HG03097 (cell line): ENCODE measurements around the gene TRAPPC2.
"Not testable (repeated sequence)": the region's sequence is repeated elsewhere in the genome, so short reads cannot be mapped to it uniquely, and the experiment has no call there.

ENCODE experiments used
- ATAC-seq: cut with Tn5 transposase; IDR thresholded peaks from one replicate; pipeline ENCODE4 v1.9.1; 2021; ENCODE audit not compliant: unreplicated experiment, low FRiP score

TRAPPC2 gene

DNA sequence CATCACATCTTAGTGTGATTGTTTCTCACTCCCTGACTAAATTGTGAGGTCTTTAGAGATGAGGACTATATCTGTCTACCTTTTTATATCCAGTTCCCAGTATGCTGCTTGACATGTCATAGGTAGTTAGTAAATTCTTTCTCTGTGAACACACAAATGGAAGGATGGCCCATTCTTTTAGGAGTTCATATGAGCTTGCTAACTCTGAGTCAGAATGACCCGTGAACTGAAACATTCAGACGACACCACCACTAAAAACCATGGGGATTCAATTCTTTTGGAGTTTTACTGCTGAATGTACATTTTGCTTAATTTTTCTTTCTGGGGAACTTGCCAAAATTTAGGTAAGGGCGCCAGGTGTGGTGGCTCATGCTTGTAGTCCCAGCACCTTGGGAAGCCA is 14.1 kb upstream of the TRAPPC2 start:
- no peak for ATAC-seq

DNA sequence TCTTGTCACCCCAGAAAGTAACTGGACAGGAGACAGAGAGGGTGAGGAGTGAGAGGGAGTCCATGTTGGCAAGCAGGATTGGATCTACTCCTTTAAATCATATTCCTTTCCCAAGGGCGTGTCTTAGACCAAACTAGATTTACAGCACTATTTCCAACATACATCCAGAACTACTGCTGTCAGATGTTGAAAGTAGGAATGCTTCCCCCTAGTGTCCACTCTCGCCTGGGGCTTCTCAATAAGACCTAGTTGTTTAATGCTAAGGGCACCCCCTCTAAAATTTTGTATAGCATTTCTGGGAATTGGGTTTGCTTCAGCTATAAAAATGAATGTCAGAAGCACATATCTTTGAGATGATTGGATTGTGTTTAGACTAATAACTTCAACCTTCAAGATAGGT is 13.4 kb upstream of the TRAPPC2 start:
- no peak for ATAC-seq

DNA sequence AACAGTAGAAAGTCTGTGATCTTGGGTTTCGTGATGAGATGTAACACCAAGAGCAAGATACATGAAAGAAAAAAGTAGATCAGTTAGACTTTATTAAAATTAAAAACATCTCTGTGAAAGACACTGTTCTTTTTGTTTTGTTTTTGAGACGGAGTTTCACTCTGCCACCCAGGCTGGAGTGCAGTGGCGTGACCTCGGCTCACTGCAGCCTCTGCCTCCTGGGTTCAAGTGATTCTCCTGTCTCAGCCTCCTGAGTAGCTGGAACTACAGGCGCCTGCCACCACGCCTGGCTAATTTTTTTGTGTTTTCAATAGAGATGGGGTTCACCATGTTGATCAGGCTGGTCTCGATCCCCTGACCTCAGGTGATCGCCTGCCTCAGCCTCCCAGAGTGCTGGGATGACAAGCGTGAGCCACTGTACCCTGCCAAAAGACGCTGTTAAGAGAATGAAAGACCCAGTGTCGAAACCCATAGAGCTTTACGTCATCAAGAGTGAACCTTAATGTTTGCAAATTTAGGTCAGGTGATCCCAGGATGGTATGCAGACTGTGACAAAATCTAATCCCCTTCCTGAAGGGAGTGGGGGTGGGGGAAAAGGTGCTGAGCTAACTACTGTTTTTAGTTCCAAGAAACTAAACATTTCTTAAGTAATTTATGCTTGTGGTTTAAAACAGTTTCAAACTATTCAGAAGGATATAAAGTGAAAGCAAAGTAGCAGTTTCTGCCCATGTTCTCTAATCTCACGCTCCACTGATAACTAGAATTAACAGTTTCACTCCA is 8.2 kb upstream of the TRAPPC2 start:
- ATAC-seq = peak; percentile 89

DNA sequence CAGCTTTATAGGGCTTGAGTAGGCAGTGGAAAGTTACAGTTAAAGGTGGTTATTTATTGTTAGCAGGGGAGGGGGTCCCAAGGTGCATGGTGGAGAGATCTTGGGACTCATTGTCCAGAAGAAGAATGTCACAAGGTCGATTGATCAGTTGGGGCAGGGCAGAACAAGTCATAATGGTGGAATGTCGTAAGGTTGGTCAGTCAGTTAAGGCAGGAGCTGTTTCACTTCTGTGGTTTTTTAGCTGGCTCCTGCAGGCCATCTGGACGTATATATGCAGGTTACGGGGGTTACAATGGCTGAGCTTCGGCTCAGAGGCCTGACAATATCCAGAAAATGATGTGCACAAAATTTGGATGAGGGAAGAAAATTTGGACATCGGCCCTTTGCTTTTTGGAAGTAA is 7.3 kb upstream of the TRAPPC2 start:
- ATAC-seq = no peak

DNA sequence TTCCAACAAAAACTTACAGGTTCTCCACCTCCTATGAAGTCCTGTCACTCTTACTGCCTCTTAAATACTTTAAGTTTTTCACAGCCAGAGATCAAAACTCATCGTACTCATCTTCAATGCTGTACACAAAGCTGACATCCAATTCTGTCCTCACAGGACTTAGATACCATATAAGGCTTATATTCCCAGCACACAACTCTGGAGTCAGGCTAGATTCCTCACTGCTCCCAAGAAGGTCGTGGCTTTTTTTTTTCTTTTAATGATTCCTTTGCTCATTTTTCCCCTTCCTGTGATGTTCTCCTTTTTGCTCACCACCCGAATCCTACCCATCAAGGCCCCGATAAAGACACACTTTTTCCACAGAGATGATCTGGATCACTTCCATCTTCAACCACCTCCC is 914 bp downstream of the TRAPPC2 start:
- ATAC-seq = no peak

DNA sequence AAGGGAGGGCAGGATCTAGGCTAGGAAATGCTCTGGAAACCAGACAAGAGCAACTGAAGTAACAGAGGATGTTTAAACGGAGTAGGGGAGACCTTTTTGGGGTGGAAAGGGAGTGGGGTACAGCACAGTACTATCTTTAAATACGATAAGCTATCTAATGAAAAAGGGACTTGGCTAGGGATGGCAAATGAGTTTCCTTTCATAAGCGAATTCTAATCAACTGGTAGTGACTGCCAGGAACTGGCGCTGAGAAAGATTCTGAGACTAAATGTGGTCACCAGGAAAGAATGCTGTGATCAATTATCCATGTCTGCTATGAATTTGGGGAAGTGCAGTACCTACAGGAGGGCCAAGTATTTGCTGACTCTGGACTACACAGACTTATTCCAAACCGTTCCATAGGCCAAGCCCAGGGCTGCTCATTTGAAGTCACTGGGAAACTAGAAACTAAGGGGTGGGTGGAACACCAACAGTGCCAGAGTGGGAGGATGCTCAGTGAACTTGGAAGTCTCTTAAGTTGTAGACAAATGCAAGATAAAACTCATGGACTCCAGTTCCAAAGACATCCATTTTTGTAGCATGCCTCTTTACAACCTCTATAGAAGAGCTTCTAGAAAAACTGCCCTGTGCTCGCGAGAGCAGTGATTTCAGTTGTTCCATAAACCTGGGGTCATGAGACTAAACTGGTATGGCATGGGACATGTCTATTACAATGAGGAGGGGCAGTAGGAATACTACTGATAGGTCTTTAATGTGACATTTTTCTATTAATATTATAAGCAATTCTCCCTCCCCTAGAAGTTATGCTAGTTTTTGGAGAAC is 2.0 kb downstream of the TRAPPC2 start:
- no peak for ATAC-seq

DNA sequence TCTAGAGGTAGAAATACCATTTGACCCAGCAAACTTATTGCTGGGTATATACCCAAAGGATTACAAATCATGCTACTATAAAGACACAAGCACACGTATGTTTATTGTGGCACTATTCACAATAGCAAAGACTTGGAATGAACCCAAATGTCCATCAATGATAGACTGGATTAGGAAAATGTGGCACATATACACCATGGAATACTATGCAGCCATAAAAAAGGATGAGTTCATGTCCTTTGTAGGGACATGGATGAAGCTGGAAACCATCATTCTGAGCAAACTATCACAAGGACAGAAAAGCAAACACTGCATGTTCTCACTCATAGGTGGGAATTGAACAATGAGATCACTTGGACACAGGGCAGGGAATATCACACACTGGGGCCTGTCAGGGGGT is 3.9 kb downstream of the TRAPPC2 start:
- ATAC-seq = not testable (repeated sequence)

DNA sequence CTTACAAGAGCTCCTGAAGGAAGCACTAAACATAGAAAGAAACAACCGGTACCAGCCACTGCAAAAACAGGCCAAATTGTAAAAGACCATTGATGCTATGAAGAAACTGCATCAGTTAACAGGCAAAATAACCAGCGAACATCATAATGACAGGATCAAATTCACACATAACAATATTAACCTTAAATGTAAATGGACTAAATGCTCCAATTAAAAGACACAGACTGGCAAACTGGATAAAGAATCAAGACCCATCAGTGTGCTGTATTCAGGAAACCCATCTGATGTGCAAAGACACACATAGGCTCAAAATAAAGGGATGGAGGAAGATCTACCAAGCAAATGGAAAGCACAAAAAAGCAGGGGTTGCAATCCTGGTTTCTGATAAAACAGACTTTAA is 7.8 kb downstream of the TRAPPC2 start:
- ATAC-seq = not testable (repeated sequence)

DNA sequence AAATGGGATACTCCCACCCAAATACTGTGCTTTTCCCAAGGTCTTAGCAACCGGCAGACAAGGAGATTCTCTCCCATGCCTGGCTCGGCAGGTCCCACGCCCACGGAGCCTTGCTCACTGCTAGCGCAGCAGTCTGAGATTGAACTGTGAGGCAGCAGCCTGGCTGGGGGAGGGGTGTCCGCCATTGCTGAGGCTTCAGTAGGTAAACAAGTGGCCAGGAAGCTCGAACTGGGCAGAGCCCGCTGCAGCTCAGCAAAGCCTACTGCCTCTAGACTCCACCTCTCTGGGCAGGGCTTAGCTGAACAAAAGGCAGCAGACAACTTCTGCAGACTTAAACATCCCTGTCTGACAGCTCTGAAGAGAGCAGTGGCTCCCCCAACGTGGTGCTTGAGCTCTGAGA is 9.5 kb downstream of the TRAPPC2 start:
- not testable (repeated sequence) for ATAC-seq

DNA sequence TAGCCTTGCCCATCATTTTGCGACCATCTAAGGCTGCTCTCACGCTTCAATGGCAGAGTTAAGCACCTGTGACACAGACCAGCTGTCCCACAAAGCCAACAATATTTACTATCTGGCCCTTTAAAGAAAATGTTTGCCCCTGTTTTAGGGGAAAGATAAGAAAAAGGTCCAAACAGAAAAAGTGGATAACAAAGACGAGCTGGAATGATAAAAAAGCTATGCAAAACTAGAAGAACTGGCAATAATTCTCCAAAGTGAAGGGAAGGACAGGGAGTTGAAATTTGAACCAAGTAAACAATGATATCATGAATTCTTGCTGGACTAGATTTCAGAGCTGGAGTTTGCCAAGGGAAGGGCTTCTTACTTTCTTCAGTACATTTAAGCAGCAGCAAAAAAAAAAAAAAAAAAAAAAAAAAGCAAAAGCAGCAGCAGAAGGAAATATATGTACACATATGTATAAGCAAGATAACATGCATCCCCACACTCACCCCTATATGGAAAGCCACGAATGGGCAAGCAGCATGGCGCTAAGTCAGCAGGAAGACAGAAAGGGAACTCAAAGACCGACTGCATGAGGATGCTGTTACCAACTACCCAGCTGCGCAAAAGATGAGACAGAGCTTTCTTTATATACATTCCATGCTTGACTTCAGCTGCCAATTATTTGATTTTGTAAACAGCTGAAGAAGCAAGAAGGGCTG is 12.5 kb downstream of the TRAPPC2 start:
- ATAC-seq = no peak

DNA sequence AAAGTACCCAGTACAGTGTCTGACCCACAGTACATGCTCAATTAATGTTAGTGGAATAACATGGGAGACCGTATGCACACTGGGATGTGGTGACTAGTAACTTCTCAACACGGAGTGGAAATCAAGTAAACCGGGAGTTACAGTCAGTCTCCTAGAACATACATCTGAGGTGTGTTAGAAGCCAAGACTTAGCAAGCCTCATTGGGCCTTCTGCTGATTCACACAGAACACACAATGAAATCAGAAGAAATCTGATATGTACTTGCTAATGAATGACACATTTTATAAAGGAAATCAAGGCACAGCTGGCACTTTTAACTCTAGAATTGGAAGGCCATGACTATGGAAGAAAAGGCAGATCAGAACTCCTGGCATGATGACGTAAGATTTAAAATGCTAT is 13.0 kb downstream of the TRAPPC2 start:
- no peak for ATAC-seq

DNA sequence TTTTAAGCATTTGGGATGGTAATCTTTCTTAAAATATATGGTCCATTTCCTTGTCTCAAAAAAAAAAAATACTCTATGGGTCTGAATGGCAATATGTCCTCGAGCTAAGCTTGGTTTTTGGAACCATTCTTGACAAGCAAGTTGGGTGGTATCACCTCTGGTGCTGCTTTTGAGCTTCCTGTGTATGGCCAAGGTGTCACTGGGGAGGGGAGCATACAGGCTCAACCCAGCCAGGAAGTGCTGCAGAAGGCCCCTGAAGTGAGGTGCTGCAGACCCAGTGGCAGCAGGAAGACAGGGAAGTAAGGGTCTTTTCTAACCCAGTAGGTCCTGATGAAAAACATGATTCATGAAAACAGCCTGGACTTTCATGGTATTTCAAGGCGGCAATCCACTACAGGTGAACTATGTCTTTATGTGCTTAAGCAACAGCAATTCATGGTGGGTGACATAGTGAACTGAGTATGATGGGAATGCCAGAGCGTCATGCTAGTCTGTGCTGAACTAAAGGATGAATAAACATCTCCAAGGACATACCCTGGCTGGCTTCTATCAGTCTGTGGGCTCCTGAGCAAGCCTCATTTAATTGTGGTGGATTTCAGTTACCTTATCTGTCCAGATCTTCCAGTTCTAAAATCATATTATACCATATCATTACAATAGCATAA is 15.1 kb downstream of the TRAPPC2 start:
- ATAC-seq = no peak

DNA sequence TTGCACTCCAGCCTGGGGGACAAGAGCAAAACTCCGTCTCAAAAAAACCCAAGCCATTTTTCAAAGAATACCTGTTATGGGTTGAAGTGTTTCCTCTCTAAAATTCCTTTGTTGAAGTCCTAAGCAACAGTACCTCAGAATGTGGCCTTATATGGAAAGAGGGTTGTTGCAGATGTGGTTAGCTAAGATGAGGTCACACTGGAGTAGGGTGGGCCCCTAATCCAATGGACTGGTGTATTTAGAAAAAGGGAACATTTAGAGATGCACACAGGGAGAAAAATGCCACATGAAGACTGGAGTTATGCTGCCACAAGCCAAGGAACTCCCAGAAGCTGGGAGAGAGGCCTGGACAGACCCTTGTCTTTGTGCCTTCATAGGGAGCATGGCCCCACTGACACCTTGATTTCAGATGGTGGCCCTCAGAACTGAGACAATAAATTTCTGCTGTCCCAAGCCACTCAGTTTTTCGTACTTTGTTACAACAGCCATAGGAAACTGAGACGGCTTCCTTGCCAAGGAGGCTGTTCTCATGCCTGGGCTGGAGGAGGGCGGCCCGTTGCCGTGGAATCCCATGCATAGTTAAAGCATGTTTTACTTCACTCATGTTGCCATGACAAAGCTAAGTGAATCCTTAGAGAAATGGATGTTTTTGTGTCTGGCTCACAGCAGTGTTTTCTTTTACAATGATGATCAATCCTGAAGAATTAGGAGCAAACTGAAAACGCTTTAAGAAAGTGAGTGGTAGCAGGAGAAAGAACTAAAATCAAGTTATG is 16.5 kb downstream of the TRAPPC2 start:
- no peak for ATAC-seq

DNA sequence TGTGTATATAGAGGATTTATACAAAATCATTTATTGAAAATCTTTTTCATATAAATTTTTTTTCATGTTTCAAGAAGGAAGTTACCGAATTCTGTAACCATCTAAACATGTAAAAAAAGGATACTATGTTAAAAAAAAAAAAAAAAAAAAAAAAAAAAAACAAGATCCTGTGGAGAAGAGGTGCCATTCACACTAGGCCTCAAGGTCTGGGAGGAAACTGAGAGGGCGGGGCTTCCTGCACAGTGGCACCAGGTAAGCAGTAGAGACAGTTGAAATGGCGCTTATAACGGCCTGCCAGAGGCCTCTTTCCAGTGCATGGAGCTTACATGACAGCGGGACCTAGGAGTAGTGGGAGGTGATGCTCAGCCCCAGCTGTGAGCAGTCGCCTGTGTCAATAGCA is 17.5 kb downstream of the TRAPPC2 start:
- ATAC-seq = no peak

DNA sequence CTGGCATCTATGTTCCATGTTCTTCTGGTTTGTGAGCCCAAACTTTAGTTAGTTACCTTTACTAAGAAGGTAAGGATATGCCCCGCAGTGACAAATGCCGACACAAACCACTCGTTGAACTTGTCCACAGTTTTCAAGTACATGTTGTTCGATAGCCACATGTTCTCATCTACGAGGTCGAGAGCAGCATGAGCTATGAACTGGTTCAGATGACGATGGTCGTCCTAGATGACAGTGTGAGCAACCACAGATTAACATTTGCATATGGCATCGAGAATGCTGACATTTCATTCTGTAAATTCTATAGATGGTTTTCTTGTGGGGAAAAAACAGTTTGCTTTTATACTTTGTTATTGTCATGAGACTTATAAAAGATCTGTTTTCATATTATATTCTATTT is 18.0 kb downstream of the TRAPPC2 start:
- ATAC-seq = no peak

DNA sequence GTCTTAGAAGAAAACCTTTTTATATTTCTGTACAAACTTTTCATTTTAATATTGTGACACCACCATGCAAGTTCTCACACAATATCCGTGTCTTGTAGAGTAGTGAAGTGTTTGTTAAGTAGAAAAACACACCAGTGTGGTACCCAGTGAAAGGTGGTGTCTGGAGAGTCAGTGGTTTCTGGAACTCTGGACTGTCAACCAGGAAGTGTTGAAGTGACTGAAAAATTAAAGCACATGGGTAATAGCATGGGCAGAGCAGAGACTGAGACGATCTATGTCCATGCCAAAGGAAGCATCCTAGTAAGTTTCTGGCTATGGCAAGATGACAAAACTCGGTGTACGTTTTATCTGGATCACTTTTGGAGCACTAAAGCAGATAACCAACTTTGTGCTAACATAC is 23.3 kb downstream of the TRAPPC2 start:
- ATAC-seq = no peak

DNA sequence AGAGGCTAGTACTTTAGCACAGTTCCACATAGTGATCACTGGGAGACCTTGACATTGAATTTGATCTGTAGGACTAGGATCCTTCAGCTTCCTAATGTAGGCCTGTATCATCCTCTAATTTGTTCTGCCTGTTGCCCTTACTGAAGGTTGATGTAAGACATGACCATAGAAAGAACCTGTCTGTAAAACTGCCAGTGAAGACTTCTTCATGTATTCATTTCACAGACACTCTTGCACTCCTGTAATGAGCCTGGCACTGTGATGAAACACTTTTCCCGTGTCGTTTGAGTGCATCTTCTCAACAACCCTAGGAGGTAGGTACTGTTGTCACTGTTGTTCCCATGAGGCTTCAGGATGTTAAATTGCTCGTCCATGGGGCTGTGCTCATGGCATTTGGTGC is 30.8 kb downstream of the TRAPPC2 start:
- no peak for ATAC-seq

DNA sequence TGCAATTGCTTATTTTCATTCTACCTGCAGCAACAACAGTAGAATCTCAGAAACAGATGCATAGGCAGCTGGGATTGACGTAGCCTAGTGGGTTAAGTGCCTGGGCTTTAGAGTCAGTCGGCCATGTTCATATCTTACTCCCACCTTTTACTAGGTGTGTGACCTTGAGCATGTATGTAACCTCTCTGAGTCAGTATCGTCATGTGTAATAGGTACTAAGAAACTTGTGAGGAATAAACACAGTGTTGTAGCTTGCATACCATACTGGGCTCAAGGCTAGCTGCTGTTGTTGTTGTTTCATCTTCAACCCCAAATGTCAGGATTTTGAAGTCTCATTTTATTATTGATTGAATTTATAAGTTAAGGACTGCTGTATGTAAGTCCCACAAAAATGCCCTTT is 31.3 kb downstream of the TRAPPC2 start:
- no peak for ATAC-seq

DNA sequence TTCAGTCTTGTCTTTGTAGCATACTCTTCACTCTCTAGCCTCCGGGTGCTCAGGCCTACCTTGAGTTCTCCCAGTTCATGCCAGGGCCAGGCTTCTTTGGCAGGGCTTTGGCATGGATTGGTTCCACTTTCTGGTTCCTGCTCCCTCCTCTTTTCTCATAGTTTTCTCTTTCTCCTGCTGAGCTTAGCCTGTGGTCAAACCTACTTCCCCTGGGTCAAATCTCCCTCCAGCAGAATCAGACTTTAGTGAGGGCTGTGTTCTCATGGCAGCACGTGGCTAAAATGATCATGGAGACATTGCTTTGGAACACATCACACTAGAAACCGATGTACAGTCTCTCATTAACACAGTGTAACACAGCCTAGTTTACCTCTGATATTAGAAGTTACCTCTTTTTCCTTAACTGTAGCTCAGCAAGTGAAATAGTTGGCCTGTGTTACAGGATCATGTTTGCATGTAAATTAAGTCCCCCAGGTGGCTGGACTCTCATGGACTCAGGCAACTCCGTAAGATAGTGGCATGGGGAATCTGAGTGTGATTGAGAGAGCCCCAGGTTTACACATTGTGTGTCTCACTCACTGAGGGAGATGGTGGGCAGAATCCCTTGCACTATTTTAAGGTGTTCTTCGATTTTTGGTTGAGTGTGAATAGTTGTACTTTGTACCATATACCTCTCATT is 32.2 kb downstream of the TRAPPC2 start:
- ATAC-seq = no peak

DNA sequence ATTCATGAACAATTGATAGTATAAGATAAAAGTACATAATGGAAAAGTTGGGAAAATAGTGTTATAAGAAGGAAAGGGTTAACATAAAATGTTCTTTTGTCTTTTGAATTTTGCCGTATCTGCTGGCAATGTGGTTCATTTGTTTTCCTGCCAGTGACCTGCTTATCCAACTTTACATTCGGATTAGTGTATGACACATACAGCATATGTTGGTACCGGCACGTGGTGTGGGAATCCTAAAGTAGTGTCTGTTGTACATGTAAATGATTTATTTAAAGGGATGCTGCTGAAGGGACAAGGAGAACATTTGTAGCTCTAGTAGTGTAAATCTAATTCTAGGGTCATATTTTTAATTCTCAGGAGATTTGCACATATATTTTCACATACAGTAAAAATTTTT is 34.0 kb downstream of the TRAPPC2 start:
- no peak for ATAC-seq
